ENCODE data around the gene NUMBL.

DNA sequence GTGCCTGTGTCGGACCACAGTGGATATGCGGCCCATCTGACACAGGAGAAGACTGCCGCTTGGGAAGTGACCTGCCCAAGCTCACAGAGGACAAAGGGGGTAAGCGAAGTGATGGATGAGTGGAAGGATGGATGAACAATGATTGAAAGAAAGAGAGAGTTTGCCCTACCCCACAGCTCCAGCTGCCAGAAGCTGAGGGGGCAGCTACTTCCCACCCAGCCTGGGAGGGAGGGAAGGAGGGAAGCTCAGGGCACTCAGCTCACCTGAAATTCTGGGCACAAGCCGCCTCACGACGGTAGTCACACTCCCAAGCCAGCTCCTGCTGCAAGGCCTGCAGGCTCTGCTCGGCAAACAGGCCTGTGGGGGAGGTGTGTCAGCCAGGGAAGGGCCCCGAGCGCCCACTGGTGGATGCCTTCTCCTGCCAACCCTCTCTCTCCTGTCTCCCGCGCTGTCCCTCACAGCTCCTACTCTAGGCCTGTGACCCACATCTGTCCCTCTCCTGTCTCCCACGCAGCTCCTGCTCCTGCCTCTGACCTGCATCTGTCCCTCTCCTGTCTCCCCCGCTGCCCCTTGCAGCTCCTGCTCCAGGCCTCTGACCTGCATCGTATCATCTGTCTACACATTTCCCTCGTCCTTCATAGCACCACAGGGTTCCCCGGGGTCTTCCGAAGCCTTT, 12.0 kb upstream of the NUMBL start:
- TF ChIP-seq, protein P1, sequence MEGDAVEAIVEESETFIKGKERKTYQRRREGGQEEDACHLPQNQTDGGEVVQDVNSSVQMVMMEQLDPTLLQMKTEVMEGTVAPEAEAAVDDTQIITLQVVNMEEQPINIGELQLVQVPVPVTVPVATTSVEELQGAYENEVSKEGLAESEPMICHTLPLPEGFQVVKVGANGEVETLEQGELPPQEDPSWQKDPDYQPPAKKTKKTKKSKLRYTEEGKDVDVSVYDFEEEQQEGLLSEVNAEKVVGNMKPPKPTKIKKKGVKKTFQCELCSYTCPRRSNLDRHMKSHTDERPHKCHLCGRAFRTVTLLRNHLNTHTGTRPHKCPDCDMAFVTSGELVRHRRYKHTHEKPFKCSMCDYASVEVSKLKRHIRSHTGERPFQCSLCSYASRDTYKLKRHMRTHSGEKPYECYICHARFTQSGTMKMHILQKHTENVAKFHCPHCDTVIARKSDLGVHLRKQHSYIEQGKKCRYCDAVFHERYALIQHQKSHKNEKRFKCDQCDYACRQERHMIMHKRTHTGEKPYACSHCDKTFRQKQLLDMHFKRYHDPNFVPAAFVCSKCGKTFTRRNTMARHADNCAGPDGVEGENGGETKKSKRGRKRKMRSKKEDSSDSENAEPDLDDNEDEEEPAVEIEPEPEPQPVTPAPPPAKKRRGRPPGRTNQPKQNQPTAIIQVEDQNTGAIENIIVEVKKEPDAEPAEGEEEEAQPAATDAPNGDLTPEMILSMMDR (IDR thresholded peaks at IDR 0.05; ENCODE audit: insufficient read depth, low read length, poor library complexity, severe bottlenecking) = no peak
- no peak for TF ChIP-seq EZH2phosphoT487 (conservative IDR thresholded peaks at IDR 0.05; ENCODE audit: low read length)

Data from SU-DHL-6 (cell line).